ENCODE measurements around the gene MPZL3. TPM values are rescaled to one million over a fixed set of nuclear protein-coding genes. Genes with fewer than 3 reads are reported as not detected.
"Not testable (repeated sequence)": the region's sequence is repeated elsewhere in the genome, so short reads cannot be mapped to it uniquely, and the experiment has no call there.

MPZL3 gene
- total RNA-seq, 1 donor from 2014 or later, result 1.7 TPM

- no peak for DNase-seq (ENCODE audit: low spot score)
Measured at GRCh38 chr11:118186346-118187107, 65.6 kb downstream of the MPZL3 start.

- no peak for DNase-seq (ENCODE audit: low spot score)
Measured at GRCh38 chr11:118184784-118185579, 67.2 kb downstream of the MPZL3 start.

GRCh38 chr11:118183691-118184090, 68.5 kb downstream of the MPZL3 start:
- not testable (repeated sequence) for DNase-seq (ENCODE audit: low spot score)

GRCh38 chr11:118180300-118180703, 71.9 kb downstream of the MPZL3 start:
- DNase-seq (ENCODE audit: low spot score), result no peak

GRCh38 chr11:118176778-118177134, 75.4 kb downstream of the MPZL3 start:
- no peak for DNase-seq (ENCODE audit: low spot score)

Other genes with a start within 250 kb of the MPZL3 start
- not detected for gene TMPRSS4, start 175.3 kb downstream of the MPZL3 start, total RNA-seq
- not detected for gene SMIM35, start 165.4 kb downstream of the MPZL3 start, total RNA-seq
- gene SCN4B, start 99.5 kb downstream of the MPZL3 start, total RNA-seq, result 2.3 TPM
- not detected for gene SCN2B, start 75.7 kb downstream of the MPZL3 start, total RNA-seq
- gene JAML, start 27.4 kb downstream of the MPZL3 start, total RNA-seq, result 7.9 TPM
- gene MPZL2, start 11.9 kb upstream of the MPZL3 start, total RNA-seq, result 36.8 TPM
- 2.2 TPM for gene CD3E, start 52.4 kb upstream of the MPZL3 start, total RNA-seq
- 1.3 TPM for gene CD3D, start 90.3 kb upstream of the MPZL3 start, total RNA-seq
- gene CD3G, start 92.0 kb upstream of the MPZL3 start, total RNA-seq, result 1.1 TPM
- gene UBE4A, start 107.2 kb upstream of the MPZL3 start, total RNA-seq, result 39.3 TPM
- gene ATP5MG, start 149.2 kb upstream of the MPZL3 start, total RNA-seq, result 182 TPM
- 43.6 TPM for gene KMT2A, start 184.1 kb upstream of the MPZL3 start, total RNA-seq